Measurements from ENCODE around the gene HYI.
"Not testable (repeated sequence)": the region's sequence is repeated elsewhere in the genome, so short reads cannot be mapped to it uniquely, and the experiment has no call there.

HYI gene, protein sequence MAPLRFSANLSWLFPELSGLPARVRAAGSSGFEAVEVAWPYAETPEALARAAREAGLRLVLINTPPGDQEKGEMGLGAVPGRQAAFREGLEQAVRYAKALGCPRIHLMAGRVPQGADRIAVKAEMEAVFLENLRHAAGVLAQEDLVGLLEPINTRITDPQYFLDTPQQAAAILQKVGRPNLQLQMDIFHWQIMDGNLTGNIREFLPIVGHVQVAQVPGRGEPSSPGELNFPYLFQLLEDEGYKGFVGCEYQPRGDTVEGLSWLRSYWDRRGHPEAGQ

DNA sequence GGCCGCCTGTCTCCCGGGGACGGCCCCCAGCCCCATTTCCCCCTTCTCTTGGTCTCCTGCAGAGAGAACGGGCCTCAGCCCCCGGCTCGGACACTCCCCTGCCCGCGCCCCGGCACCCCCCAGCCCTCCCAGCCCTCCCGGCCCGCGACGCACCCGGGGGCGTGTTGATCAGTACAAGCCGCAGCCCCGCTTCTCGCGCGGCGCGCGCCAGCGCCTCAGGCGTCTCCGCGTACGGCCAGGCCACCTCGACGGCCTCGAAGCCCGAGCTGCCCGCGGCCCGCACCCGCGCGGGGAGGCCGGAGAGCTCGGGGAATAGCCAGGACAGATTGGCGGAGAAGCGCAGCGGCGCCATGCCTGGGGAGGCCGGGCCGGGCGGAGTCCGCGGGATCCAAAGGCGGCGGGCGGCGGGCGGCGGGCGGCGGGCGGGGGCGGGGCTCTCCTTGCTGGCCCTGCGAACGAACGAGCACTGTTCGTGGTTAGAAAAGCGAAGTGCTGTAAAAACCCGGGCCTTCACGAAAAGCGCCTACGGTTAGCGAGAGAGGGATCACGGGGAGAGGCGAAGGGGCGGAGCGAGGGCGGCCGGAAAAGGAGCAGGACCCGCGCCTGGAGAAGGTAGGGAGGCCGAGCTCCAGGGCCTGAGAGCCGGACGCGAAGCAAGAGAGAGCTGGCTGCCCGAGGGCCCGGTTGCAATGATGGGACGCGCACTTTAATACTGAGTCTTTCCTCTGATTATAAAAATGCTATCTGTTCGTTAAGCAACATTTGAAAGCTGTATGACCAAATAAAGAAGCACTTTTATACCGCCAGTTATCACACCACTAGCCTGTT is at the start of gene HYI:
Gene HYI (minus strand): TSS at position 490 of the 828 bp plus-strand sequence. CDS start 138 bp downstream, at position 352.
- peak; percentile 65 for DNase-seq (ENCODE audit: low spot score)

GRCh38 chr1:43501806-43502205 is 48.1 kb upstream of the HYI start:
- not testable (repeated sequence) for DNase-seq (ENCODE audit: low spot score)

GRCh38 chr1:43499898-43500297 is 46.2 kb upstream of the HYI start:
- no peak for DNase-seq (ENCODE audit: low spot score)

GRCh38 chr1:43495204-43495603 is 41.5 kb upstream of the HYI start:
- DNase-seq (ENCODE audit: low spot score), result no peak

DNA sequence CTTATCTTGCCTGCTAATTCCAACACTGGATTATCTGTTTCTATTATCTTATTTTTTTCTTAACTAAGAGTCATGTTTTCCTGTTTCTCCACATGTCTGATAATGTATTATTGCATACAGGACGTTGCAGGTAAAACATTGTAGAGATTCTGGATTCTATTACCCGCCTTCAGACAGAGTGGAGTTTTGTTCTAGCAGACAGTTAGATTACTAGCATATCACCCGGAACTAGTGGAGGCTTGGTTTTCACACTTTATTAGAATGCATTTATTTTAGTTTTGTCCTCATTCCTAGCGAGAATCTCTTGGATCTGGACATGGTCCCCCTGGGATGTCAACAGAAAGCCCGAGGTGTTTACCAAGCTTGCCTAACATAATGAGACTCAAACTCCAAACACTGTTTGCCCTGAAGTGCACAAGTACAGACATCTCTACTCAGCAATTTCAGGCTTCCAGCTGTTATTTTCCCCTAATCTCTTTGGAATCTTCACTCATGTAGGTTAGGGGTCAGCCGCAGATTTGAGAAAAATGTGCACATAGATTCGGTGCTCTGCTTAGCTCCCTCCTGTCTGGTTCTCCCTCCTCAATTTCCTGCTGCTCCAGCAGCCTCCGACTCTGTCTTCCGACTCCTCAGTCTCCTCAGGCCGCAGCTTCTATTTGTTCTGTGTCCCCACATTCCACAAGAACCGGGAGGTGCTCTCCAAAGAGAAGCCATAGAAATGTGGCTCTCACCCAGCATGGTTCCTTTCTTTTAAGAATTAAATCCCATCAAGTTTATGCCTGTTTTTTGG is 40.1 kb upstream of the HYI start:
- DNase-seq (ENCODE audit: low spot score), result no peak

DNA sequence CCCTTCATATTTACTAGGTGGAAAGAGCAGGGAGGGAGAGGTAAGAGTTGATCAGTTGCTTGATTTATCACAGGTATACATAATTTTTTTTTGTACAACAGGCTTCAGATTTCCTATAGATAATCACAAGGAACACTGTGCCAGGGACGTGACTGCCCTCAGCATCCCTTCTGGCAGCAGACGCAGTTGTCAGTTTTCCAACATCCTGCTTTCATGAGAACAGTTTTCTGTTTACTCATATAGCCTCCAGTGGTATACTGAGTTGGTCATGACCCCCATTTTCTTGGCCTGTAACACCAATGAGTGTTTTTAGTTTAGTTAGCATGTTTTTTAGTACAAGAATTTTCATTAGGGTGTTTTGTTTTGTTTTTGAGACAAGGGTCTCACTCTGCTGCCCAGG is 39.1 kb upstream of the HYI start:
- no peak for DNase-seq (ENCODE audit: low spot score)

DNA sequence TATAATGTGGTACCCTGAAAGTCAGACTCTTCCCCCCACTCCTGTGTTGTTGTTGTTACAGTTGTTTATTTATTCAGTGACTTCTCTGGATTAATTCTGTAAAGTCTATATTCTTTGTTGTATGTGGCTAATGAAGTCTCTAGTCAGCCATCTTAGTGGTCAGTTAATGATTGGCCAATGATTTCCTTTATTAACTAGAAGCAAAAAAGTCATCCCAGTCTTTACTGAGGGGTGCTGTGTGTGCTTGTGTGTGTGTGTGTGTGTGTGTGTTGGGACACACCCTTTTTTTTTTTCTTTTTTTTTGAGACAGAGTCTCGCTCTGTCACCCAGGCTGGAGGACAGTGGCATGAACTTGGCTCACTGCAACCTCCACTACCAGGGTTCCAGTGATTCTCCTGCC is 37.3 kb upstream of the HYI start:
- no peak for DNase-seq (ENCODE audit: low spot score)

DNA sequence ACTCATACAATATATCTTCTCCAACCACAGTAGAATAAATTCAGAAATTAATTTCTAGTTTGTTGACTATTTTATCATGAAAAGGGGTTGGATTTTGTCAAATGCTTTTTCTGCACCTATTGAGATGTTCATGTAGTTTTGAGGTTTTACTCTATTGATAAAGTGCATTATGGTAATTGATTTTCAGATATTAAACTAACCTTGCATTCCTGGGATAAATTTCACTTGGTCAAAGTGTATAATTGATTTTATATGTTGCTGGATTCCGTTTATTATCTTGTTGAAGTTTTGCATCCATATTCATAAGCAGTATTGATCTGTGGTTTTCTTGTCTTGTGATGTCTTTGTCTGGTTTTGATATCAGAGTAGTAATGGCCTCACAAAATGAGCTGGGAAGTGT is 34.4 kb upstream of the HYI start:
- no peak for DNase-seq (ENCODE audit: low spot score)

GRCh38 chr1:43484367-43484766 is 30.6 kb upstream of the HYI start:
- DNase-seq (ENCODE audit: low spot score), result no peak

DNA sequence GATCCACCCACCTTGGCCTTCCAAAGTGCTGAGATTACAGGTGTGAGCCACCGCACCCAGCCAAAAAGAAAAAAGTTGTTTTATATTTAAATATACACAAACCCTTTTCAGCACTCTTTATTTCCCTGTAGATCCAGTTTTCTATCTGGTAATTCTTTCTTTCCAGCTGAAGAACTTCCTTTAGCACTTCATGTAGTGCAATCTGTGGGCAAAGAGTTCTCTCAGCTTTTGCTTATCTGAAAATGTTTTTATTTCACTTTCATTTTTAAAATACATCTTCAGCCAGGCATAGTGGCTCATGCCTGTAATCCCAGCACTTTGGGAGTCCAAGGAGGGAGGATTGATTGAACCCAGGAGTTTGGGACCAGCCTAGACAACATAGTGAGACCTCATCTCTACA is 28.5 kb upstream of the HYI start:
- DNase-seq (ENCODE audit: low spot score), result no peak

DNA sequence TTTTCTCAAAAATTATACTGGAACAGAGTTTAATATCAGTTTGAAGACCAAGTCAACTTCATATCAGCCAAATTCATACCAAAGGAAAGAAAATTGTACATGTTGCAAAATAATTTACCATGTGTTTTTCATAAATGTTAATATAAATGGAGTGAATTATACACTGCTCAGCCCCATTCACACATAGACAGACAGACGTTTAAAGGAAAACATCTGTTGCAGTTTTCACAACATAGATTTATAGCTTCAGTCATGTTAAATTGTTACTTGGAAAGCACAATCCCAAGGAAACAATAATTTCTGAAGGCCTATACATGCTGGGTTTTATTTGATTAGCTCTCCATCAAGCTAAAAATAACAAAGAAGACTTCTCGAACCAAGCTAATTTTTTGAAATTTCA is 27.8 kb upstream of the HYI start:
- no peak for DNase-seq (ENCODE audit: low spot score)

- DNase-seq (ENCODE audit: low spot score), result no peak
These were observed 25.7 kb upstream of the HYI start for GRCh38 chr1:43479414-43479813.

DNA sequence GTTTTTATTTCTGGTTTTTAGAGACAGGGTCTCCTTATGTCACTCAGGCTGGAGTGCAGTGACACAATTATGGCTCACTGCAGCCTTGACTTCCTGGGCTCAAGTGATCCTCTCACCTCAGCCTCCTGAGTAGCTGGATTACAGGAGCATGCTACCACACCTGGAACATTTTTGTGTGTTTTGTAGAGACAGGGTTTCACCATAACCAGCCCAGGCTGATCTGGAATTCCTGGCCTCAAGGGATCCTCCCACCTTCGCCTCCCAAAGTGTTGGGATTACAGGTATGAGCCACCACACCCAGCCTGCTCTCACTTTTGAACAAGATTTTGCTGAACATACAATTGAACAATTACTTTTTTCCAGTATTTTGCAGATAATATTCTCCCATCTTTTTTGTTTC is 24.0 kb upstream of the HYI start:
- DNase-seq (ENCODE audit: low spot score), result no peak

GRCh38 chr1:43475611-43476401 is 22.1 kb upstream of the HYI start:
- DNase-seq (ENCODE audit: low spot score), result not testable (repeated sequence)

DNA sequence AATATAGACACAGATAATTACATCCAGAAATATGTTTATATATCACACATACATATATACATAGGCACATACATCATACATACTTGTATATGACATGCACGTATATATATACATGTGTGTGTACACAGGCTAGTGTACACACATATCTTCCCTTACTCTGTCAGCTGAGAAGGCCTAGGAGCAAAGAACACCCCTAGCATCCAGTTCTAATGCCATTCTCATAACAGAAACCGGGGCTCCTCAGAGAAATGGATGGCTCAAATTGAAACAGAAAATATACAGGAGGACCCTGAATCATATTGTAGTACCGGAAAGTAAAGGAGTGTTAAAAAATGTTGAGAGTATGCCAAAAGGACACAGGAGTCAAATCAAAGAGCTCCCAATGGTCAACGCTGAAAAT is 19.7 kb upstream of the HYI start:
- DNase-seq (ENCODE audit: low spot score), result no peak

GRCh38 chr1:43472463-43473151 is 18.9 kb upstream of the HYI start:
- not testable (repeated sequence) for DNase-seq (ENCODE audit: low spot score)

DNA sequence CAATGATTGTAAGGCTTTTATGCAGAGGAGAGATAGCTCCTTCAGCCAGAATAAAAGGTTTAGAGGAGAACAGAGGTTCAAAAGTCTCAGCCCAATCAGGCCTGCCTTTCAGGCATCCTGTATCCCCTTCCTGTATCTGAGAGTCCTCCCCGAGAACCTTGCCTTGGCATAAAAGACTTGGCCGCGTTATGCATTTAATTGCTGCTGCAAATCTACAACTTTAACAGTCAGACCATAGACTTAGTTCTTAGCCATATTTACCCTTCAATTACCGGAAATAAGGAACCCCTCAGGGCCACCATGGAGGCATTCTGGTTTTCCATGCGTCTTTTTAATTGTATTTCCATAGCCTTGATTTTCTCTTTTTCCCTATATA is 18.3 kb upstream of the HYI start:
- DNase-seq (ENCODE audit: low spot score), result no peak

DNA sequence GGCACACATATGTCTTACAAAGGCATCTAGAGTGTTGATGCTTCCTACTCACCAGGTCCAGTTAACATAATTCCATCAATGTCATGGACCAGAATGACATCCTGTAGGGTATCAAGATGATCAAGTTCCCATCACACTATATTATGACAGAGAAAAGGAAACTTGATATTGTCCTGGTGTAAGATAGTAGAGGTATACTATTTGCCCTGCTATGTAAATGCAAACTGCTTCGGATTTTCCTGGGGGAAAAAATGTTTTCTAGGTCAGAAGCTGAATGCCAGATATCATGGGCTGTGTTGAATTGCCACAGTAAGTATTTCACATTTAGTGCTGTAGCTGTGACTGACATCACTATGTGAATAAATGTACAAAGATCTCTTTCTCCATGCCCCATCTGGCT is 16.2 kb upstream of the HYI start:
- DNase-seq (ENCODE audit: low spot score), result no peak

- DNase-seq (ENCODE audit: low spot score), result no peak
These were observed 14.7 kb upstream of the HYI start for GRCh38 chr1:43468414-43468813.

DNA sequence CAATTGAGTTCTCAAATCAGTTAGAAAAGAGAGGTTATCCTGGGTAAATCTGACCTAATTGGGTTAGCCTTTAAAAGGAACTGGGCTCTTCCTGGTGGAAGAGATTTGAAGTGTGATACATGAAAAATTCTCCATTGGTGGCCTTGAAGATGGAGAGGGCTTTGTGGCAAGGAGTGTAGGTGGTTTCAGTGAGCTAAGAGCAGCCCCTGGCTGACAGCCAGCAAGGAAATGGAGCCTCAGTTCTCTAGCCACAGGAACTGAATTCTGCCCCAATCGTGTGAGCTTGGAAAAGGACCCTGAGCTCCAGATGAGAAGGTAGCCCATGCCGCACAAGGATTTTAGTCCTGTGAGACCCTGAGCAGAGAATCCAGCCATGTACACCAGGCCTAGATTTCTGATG is 12.7 kb upstream of the HYI start:
- DNase-seq (ENCODE audit: low spot score), result no peak

- no peak for DNase-seq (ENCODE audit: low spot score)
These were observed 11.9 kb upstream of the HYI start for GRCh38 chr1:43465505-43466067.
